Motor neuron (in vitro differentiated cells): ENCODE results near the gene GADD45GIP1. TPM values are rescaled to one million over a fixed set of nuclear protein-coding genes. Genes with fewer than 3 reads are reported as not detected.
A peak's percentile ranks its signal among the peaks of the same experiment; 100 is the strongest.
"Not testable (repeated sequence)": the region's sequence is repeated elsewhere in the genome, so short reads cannot be mapped to it uniquely, and the experiment has no call there.

ENCODE experiments used
- ATAC-seq, 8 experiments: fragments of 200-7000 bp; cut with Tn5 transposase; replicated peaks in 6 of 8; 2 replicates each; pipeline ENCODE4 v1.8.0; 2021; ENCODE audit warnings: mild to moderate bottlenecking in 8 of 8, moderate library complexity in 8 of 8
- H3K27ac ChIP-seq, 2 donors: fragments of 250-450 bp; sonication (Bioruptor Pico); 2 replicates each; pipeline ENCODE4 v1.9.0; 2021; ENCODE audit warnings: antibody characterized with exemption in 2 of 2, mild to moderate bottlenecking in 2 of 2, moderate library complexity in 1 of 2
- H3K4me1 ChIP-seq, 2 donors: fragments of 250-450 bp; sonication (Bioruptor Pico); replicated peaks in 1 of 2; 2 replicates each; pipeline ENCODE4 v1.6.1; 2021; ENCODE audit warnings: antibody characterized with exemption in 2 of 2, mild to moderate bottlenecking in 2 of 2, moderate library complexity in 1 of 2
- H3K4me3 ChIP-seq, 5 donors: fragments of 250-450 bp; sonication (Bioruptor Pico); 2 replicates each; pipeline ENCODE4 v1.9.0; 2021; ENCODE audit warnings: antibody characterized with exemption in 5 of 5, mild to moderate bottlenecking in 5 of 5, moderate library complexity in 4 of 5
- WGBS, 10 experiments: fragments of 450-650 bp; shearing (Covaris generic); methylation state at CpG; one replicate each; pipeline ENCODE4 v1.0.0; 2022; 5-methylcytosine and 5-hydroxymethylcytosine counted together
- in situ Hi-C, 9 experiments: fragments of 400-800 bp; cut with MboI; loops; one replicate each; pipeline ENCODE4 v1.15.0; 2021; ENCODE audit warnings: low sequenced_read_pairs in 9 of 9, low pct_unique_long_range_greater_than_20kb in 2 of 9; ENCODE audit not compliant: unreplicated experiment in 9 of 9
- total RNA-seq, 8 experiments: library from RNA; unstranded; fragments of 300-600 nt; gene quantifications; 2 replicates each; pipeline versions ENCODE4 v1.2.3 to v1.2.4, GENCODE V29; 2022

Gene GADD45GIP1
- total RNA-seq, 8 experiments from 2014 or later: 18.2 to 51.6 (median 28.3) TPM

DNA sequence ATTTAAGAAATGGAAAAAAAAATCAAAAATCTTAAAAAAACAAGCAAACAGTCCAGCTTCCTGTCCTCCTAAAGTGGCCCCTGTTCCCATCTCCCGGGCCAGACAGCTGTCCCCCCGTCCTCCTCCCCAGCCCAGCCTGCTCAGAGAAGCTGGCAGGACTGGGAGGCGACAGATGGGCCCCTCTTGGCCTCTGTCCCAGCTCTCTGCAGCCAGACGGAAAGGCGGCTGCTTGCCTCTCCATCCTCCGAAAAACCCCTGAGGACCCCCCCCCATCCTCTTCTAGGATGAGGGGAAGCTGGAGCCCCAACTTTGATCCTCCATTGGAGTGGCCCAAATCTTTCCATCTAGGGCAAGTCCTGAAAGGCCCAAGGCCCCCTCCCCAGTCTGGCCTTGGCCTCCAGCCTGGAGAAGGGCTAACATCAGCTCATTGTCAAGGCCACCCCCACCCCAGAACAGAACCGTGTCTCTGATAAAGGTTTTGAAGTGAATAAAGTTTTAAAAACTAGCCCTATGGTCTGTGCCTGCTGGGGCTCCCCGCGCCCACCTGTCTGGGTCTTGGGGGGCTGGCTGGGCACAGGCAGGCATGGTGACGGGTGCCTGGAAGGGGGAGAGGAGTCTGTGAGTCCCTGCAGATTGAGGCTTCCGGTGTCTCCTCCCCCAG is 3.8 kb downstream of the GADD45GIP1 start:
- Histone ChIP-seq H3K4me1 (peaks cover 5 to 12% of the 10 kb centered on the region in 2 donors), H3K4me3 (no peak overlapping the region), H3K27ac (no peak overlapping the region)
- WGBS, 10 experiments: 32 to 100% (median 84%) methylated on average over 1 to 5 of the region's 11 CpGs; no CpG with 5 or more reads in 3 of the 10 experiments
- in situ Hi-C loops: no loop called here
- no peak for ATAC-seq

DNA sequence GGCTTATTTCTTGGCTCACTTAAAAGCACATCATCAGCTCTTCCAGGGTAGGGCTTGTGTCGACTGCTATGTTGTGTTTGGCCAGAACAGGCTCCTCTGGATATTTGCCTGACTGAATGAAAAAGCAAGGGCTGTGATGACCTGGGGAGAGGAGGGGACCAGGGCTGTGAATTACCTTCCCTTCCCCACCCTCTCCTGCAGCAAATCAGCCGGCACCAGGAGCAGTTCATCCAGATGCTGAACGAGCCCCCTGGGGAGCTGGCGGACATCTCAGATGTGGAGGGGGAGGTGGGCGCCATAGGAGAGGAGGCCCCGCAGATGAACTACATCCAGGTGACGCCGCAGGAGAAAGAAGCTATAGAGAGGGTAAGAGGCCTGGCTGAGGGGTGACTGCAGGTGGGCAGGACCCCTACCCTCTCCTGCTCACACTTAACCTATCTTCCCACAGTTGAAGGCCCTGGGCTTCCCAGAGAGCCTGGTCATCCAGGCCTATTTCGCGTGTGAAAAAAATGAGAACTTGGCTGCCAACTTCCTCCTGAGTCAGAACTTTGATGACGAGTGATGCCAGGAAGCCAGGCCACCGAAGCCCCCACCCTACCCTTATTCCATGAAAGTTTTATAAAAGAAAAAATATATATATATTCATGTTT is 4.4 kb downstream of the GADD45GIP1 start:
- no peak overlapping the region for H3K27ac ChIP-seq
- peaks cover 5 to 12% of the 10 kb centered on the region in 2 donors for H3K4me1 ChIP-seq
- ATAC-seq: no peak
- H3K4me3 ChIP-seq: no peak overlapping the region
- in situ Hi-C loops: no loop called here
- 43 to 100% (median 87%) methylated on average over 2 to 9 of the region's 12 CpGs; no CpG with 5 or more reads in 3 of the 10 experiments for WGBS, 10 experiments

DNA sequence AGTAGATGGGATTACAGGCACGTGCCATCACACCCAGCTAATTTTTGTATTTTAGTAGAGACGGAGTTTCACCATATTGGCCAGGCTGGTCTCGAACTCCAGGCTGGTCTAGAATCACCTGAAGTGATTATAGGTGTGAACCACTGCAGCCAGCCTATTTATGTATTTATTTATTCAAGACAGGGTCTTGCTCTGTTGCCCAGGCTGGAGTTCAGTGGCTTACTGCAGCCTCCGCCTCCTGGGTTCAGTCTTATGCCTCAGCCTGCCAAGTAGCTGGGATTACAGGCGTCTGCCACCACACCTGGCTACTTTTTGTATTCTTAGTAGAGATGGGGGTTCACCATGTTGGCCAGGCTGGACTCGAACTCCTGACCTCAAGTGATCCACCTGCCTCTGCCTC is 5.0 kb downstream of the GADD45GIP1 start:
- WGBS, 10 experiments: 80 to 100% (median 93%) methylated on average over 1 to 5 of the region's 6 CpGs; no CpG with 5 or more reads in 3 of the 10 experiments
- ATAC-seq, in situ Hi-C loops, H3K4me3 ChIP-seq, H3K27ac ChIP-seq: not testable (repeated sequence)
- peaks cover 6 to 10% of the 10 kb centered on the region in 2 donors for H3K4me1 ChIP-seq

DNA sequence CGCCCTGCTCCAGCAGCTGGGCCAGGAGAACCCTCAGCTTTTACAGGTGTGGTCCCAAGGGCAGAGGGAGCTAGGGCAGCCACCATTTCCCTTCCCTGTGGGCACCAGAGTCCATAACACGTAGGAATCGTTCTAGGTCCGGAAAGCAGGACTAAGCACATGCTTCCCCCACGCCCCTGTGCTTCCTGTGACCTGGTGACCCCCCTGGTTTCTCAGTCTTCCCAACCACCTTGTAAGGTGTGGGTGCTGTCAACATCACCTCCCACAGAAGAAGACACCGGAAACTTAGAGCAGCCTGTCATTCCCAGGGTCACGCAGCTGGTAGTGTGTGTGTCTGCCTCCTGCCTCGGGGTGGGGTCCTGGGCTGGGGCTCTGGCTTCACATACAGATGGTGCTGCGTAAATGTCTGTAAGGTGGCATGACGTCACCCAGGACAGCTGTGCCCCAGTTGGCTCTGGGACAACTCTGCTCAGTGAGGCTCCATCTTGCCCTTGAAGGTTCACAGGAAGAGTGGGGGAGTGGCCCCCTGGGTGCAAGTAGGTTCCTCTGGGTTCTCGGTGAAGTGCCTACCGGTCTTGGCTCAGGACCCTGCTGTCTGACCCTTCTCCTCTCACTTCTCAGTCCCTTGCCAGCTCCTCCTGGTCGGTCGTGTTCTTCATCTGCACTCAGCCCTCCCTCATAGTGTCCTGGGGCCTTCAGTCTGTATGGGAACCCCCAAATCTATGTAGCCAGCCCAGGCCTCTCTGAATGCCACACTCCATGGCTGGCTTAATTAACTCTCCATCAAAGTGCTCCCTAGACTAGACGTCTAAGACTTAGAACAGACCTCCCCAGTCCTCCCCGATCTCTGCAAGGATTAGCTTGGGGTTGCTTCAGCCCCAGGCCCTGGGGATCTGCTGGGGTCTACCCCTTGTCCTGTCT is 7.4 kb downstream of the GADD45GIP1 start:
- WGBS, 10 experiments: 93 to 100% (median 97%) methylated on average over 1 to 6 of the region's 16 CpGs; no CpG with 5 or more reads in 6 of the 10 experiments
- in situ Hi-C loops: no loop called here
- Histone ChIP-seq H3K4me3 (no peak overlapping the region), H3K27ac (no peak overlapping the region), H3K4me1 (peaks cover 7% of the 10 kb centered on the region in 2 donors)
- ATAC-seq: no peak

DNA sequence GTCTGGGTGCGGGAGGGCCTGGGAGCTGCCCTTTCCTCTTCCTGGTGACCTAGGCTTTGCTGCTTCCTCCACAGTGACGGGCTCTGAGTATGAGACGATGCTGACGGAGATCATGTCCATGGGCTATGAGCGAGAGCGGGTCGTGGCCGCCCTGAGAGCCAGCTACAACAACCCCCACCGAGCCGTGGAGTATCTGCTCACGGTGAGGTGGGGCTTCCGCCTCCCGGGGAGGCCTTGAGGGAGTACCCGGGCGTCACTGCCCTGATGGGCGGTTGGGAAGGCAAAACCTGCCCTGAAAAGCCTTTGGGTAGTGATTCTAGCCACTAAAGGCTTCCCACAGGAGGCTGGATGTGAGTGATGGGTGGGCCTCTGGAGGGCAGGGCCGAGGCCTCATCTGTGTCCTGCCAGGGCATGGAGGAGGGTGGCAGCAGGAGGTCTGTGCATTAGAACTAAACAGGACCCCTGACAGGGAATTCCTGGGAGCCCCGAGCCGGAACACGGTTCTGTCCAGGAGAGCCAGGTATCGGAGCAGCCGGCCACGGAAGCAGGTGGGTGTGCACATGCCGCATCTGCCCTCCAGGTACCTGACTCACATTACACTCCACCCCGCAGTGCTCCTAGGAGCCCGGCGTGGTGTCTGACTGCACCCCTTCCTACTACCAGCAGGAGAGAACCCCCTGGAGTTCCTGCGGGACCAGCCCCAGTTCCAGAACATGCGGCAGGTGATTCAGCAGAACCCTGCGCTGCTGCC is 8.2 kb downstream of the GADD45GIP1 start:
- no peak overlapping the region for H3K4me3 ChIP-seq
- in situ Hi-C loops: no loop called here
- no peak for ATAC-seq

DNA sequence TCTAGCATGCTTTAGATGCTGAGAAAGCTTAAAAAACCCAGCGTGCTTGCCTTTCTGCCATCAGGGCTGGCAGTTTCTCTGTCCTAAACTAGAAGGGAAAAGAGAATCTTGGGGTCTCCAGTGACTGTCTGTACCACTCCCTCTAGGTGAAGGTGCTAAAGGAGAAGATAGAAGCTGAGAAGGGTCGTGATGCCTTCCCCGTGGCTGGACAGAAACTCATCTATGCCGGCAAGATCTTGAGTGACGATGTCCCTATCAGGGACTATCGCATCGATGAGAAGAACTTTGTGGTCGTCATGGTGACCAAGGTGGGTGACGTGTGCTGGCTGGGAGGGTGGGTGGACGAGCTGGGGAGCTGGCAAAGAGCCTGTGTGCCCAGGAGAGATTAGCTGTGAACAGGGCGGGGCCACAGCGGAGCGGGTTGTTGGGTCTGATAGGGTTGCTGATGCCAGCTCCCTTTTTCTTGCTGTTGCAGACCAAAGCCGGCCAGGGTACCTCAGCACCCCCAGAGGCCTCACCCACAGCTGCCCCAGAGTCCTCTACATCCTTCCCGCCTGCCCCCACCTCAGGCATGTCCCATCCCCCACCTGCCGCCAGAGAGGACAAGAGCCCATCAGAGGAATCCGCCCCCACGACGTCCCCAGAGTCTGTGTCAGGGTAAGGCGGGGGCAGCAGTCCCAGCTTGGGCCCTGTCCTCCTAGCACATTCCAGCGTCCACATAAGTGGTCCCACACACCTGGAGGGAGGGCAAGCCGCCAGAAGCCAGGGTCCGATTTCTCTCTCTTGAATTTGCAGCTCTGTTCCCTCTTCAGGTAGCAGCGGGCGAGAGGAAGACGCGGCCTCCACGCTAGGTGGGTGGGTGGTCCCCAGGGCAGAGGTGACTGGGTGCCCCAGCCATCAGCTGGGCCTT is 9.1 kb downstream of the GADD45GIP1 start:
- peak overlapping the region in 1 of 5 donors; percentile 74 for H3K4me3 ChIP-seq

More for the DNA sequence above, 8.2 kb downstream of the GADD45GIP1 start:
- Histone ChIP-seq H3K4me1 (peaks cover 7% of the 10 kb centered on the region in 2 donors), H3K27ac (no peak overlapping the region)
- WGBS, 10 experiments: 87 to 100% (median 100%) methylated on average over 1 to 8 of the region's 30 CpGs; no CpG with 5 or more reads in 2 of the 10 experiments

DNA sequence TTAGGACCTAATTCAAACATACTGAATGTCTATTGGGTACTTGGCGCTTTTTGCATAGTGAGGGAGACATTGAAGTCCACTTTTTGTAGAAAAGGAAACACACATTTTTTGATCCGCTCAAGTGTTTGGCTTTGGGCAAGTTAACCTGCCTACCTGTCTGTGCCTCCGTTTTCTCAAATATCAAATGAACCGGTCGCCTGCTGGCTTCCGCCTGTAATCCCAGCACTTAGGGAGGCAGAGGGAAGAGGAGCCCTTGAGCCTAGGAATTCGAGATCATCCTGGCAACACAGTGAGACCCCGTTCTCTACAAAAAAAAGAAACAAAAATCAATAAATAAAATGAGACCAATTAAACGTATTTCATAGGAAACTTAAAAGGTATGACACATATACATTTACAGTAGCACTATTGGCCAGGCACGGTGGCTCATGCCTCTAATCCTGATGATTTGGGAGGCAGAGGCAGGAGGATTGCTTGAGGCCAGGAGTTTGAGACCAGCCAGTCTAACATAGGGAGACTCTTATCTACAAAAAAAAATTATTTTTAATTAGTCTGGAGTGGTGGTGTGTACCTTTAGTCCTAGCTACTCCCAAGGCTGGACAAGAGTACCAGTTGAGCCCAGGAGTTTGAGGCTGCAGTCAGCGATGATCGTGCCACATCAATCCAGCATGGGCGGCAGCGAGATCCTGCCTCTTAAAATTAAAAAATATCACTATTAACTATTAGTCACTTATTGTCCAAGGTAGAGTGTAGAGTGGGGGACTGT is 10.1 kb downstream of the GADD45GIP1 start:
- 7 to 69% (median 56%) methylated on average over 1 to 12 of the region's 14 CpGs for WGBS, 10 experiments
- peak overlapping the region; percentile 88 to 98 for H3K27ac ChIP-seq
- in situ Hi-C loops: no loop called here

More for the DNA sequence above, 9.1 kb downstream of the GADD45GIP1 start:
- 80 to 100% (median 100%) methylated on average over 1 to 5 of the region's 28 CpGs; no CpG with 5 or more reads in 4 of the 10 experiments for WGBS, 10 experiments
- in situ Hi-C loops: no loop called here
- peaks cover 7% of the 10 kb centered on the region in 2 donors for H3K4me1 ChIP-seq
- H3K27ac ChIP-seq: no peak overlapping the region
- ATAC-seq: no peak

DNA sequence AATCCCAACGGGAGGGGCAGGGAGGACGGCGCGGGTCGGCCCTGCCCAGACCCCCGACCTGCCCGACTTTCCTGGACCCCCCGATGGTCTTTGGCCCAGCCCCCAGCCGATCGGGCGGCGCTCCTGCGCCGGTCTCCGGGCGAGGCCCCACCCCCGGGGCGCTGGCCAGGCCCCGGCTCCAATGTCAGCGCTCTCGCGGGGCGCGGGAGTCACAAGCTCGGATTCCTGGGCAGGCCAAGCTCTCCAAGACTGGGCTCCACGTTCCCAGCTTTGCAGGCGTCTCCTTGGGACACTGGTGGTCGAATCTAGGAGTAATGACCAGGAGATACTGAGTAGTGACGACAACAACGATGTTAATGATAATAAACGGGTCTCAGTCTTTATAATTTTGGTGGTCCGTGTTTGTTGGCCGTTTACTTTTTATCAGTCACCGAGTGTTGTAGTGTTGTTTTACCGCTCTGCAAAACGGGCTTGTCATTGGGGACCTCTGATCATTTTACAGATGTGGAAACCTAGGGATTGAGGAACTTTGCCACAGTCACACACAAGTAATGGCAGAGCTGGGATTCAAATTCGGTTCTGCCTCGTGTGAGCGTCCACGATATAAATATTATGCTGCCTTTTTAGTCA is 10.8 kb downstream of the GADD45GIP1 start:
- Histone ChIP-seq H3K4me1 (peaks cover 7% of the 10 kb centered on the region in 2 donors), H3K4me3 (peak overlapping the region; percentile 58 to 75 (median 70)), H3K27ac (peak overlapping the region; percentile 88 to 98)
- in situ Hi-C loops: no loop called here
- WGBS, 10 experiments: 0 to 2% (median 0%) methylated on average over 3 to 17 of the region's 40 CpGs; no CpG with 5 or more reads in 2 of the 10 experiments
- peak; percentile 57 to 81 (median 62) for ATAC-seq

More for the DNA sequence above, 10.1 kb downstream of the GADD45GIP1 start:
- peaks cover 7% of the 10 kb centered on the region in 2 donors for H3K4me1 ChIP-seq
- peak overlapping the region; percentile 58 to 75 (median 70) for H3K4me3 ChIP-seq
- ATAC-seq: no peak

DNA sequence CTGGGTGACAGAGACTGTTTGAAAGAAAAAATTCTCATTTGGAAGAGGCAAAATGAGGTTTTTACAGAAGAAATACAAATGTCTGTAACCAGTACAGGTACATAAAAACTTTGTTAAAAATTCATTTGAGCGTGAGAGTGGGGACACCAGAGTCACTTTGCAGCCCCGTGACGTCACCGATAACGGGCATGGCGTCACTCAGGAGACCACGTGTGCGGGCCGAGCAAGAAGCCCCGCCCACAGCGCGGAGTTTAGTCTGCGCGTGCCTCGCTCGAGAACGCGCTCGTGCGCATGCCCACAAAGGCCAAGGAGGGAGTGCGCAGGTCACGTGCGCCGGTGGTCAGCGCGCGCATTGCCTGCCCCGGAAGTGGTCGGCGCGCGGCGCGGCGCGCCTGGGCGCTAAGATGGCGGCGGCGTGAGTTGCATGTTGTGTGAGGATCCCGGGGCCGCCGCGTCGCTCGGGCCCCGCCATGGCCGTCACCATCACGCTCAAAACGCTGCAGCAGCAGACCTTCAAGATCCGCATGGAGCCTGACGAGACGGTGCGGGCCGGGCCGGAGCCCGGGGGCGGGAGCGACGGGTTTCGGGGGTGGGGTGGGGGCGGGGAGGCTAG is 11.4 kb downstream of the GADD45GIP1 start, which contains the start of gene RAD23A:
Gene RAD23A (plus strand): TSS at position 384 of the 613 bp plus-strand sequence. CDS start 87 bp downstream, at position 471.
- WGBS, 10 experiments: 0 to 40% (median 0%) methylated on average over 1 to 25 of the region's 62 CpGs; no CpG with 5 or more reads in 5 of the 10 experiments
- peak; percentile 75 to 87 (median 82) for ATAC-seq
- H3K4me1 ChIP-seq: peaks cover 7 to 9% of the 10 kb centered on the region in 2 donors
- H3K4me3 ChIP-seq: peak within 1 kb of the TSS; percentile 58 to 75 (median 70)
- peak within 1 kb of the TSS; percentile 88 to 98 for H3K27ac ChIP-seq
- in situ Hi-C loops: no loop called here

DNA sequence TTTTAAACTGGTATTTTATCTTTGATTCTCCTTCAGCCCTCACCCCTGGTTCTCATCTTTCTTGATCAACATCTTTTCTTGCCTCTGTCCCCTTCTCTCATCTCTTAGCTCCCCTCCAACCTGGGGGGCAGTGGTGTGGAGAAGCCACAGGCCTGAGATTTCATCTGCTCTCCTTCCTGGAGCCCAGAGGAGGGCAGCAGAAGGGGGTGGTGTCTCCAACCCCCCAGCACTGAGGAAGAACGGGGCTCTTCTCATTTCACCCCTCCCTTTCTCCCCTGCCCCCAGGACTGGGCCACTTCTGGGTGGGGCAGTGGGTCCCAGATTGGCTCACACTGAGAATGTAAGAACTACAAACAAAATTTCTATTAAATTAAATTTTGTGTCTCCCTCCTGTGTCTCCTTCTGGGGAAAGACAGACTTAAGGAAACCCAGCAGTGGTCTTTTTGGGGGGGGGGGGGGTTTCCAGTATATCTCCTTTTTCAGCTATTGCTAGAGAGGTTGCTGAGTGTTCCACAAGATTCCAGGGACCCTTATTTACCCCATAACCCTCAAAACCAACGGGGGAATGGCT is 12.8 kb downstream of the GADD45GIP1 start:
- Histone ChIP-seq H3K4me1 (peaks cover 17 to 21% of the 10 kb centered on the region in 2 donors), H3K4me3 (no peak overlapping the region), H3K27ac (no peak overlapping the region)
- ATAC-seq: no peak
- in situ Hi-C loops: no loop called here
- WGBS, 10 experiments: 60 to 100% (median 100%) methylated on average over 1 to 2 of the region's 2 CpGs; no CpG with 5 or more reads in 4 of the 10 experiments
